SU-DHL-6 (cell line): Measurements from ENCODE around the gene GSTO2.

Experiments used
- H2AFZ ChIP-seq: fragments of 200-600 bp; sonication (generic); 2 replicates; pipeline ENCODE4 v1.6.1; 2014; ENCODE audit warnings: low read depth, mild to moderate bottlenecking, moderate library complexity, mixed read lengths, antibody characterized with exemption, low read length; ENCODE audit not compliant: severe bottlenecking
- H3F3A ChIP-seq: fragments of 200-600 bp; shearing (Covaris generic); 2 replicates; pipeline ENCODE4 v1.6.0; 2016; ENCODE audit warnings: antibody characterized with exemption, mild to moderate bottlenecking; ENCODE audit not compliant: insufficient read depth
- H3K27ac ChIP-seq: fragments of 200-600 bp; sonication (generic); 2 replicates; pipeline ENCODE4 v1.5.1; 2016; ENCODE audit warnings: low read depth, mild to moderate bottlenecking, low read length, moderate library complexity, mixed read lengths
- H3K27me3 ChIP-seq: fragments of 200-600 bp; sonication (generic), shearing (Covaris generic); 2 replicates; pipeline ENCODE4 v1.6.0; 2014; ENCODE audit warnings: mild to moderate bottlenecking, low read length
- H3K36me3 ChIP-seq: fragments of 200-600 bp; sonication (generic); 2 replicates; pipeline ENCODE4 v1.6.1; 2014; ENCODE audit warnings: mild to moderate bottlenecking, low read length, mixed read lengths
- H3K4me2 ChIP-seq: fragments of 300-600, 200-600 bp; shearing (Covaris generic), sonication (generic); 2 replicates; pipeline ENCODE4 v1.6.0; 2014; ENCODE audit warnings: low read length, low read depth, mild to moderate bottlenecking; ENCODE audit not compliant: poor library complexity, severe bottlenecking
- H3K4me3 ChIP-seq: fragments of 200-600 bp; sonication (generic); 2 replicates; pipeline ENCODE4 v1.5.1; 2014; ENCODE audit warnings: antibody characterized with exemption, low read length, mild to moderate bottlenecking, mixed read lengths; ENCODE audit not compliant: insufficient read depth, poor library complexity, severe bottlenecking
- H3K79me2 ChIP-seq: fragments of 200-600 bp; sonication (generic); 2 replicates; pipeline ENCODE4 v1.6.1; 2014; ENCODE audit warnings: mild to moderate bottlenecking, low read length, moderate library complexity; ENCODE audit not compliant: insufficient read depth
- H3K9ac ChIP-seq: fragments of 200-600 bp; sonication (generic); 2 replicates; pipeline ENCODE4 v1.7.0; 2014; ENCODE audit warnings: mild to moderate bottlenecking, low read length
- H3K9me2 ChIP-seq: fragments of 200-600 bp; sonication (generic); replicated peaks from 2 replicates; pipeline ENCODE4 v1.6.1; 2014; ENCODE audit warnings: low read length; ENCODE audit not compliant: insufficient read depth
- H3K9me3 ChIP-seq: fragments of 200-600 bp; sonication (generic); 2 replicates; pipeline ENCODE4 v1.6.1; 2014; ENCODE audit warnings: low read length, mixed read lengths; ENCODE audit not compliant: insufficient read depth
- H4K20me1 ChIP-seq: fragments of 200-600 bp; sonication (generic); 2 replicates; pipeline ENCODE4 v1.6.1; 2014; ENCODE audit warnings: low read depth, mild to moderate bottlenecking, antibody characterized with exemption, low read length, moderate library complexity, mixed read lengths
- CTCF ChIP-seq: fragments of 200-600 bp; sonication (generic); IDR thresholded peaks from one replicate; pipeline ENCODE4 v1.5.1; 2017; ENCODE audit warnings: antibody characterized with exemption, mild to moderate bottlenecking, low read length, moderate library complexity; ENCODE audit not compliant: insufficient read depth, poor library complexity, severe bottlenecking
- EZH2phosphoT487 ChIP-seq: fragments of 200-600 bp; sonication (generic), shearing (Covaris generic); conservative IDR thresholded peaks from 2 replicates; pipeline ENCODE4 v1.6.1; 2018; ENCODE audit warnings: mild to moderate bottlenecking, antibody characterized with exemption, low read length, moderate library complexity, mixed read lengths

GSTO2 gene

GRCh38 chr10:104259456-104259855, 9.5 kb upstream of the GSTO2 start:
- Histone ChIP-seq H3K9ac (no peak overlapping the region), H3K9me2 (no peaks in the 10 kb centered on the region), H4K20me1 (peaks cover 16% of the 10 kb centered on the region; the same call in 1 of the 2 replicates), H3K9me3 (no peaks in the 10 kb centered on the region), H3K79me2 (peaks cover 35% of the 10 kb centered on the region), H3K4me3 (no peak overlapping the region), H3K27me3 (no peaks in the 10 kb centered on the region), H3K4me2 (no peak overlapping the region), H3K36me3 (no peaks in the 10 kb centered on the region), H3K27ac (no peak overlapping the region), H2AFZ (no peak overlapping the region), H3F3A (no peaks in the 10 kb centered on the region)
- TF ChIP-seq EZH2phosphoT487 = no peak
- TF ChIP-seq CTCF = no peak

- Histone ChIP-seq H3K9me3 (no peaks in the 10 kb centered on the region), H3K9ac (no peak overlapping the region), H3K79me2 (peaks cover 43% of the 10 kb centered on the region), H3K9me2 (no peaks in the 10 kb centered on the region), H4K20me1 (peaks cover 16% of the 10 kb centered on the region; the same call in 1 of the 2 replicates), H3K27ac (no peak overlapping the region), H3K4me2 (no peak overlapping the region), H3K27me3 (no peaks in the 10 kb centered on the region), H2AFZ (no peak overlapping the region), H3K36me3 (no peaks in the 10 kb centered on the region), H3K4me3 (no peak overlapping the region), H3F3A (no peaks in the 10 kb centered on the region)
- TF ChIP-seq CTCF (no peak), EZH2phosphoT487 (no peak)
Measured at GRCh38 chr10:104259999-104260774, 8.8 kb upstream of the GSTO2 start.

- Histone ChIP-seq H3K4me2 (no peak overlapping the region), H3K36me3 (no peaks in the 10 kb centered on the region)
Measured at GRCh38 chr10:104260775-104261115, 8.2 kb upstream of the GSTO2 start.

More at GRCh38 chr10:104260775-104261115, 8.2 kb upstream of the GSTO2 start:
- no peaks in the 10 kb centered on the region for H3K9me3 ChIP-seq
- peaks cover 13% of the 10 kb centered on the region; the same call in 1 of the 2 replicates for H4K20me1 ChIP-seq
- no peak overlapping the region for H3K4me3 ChIP-seq
- H3K27ac ChIP-seq = no peak overlapping the region
- H3K27me3 ChIP-seq = no peaks in the 10 kb centered on the region
- peaks cover 48% of the 10 kb centered on the region for H3K79me2 ChIP-seq
- no peaks in the 10 kb centered on the region for H3K9me2 ChIP-seq
- H3K9ac ChIP-seq = no peak overlapping the region
- no peaks in the 10 kb centered on the region for H3F3A ChIP-seq
- no peak for TF ChIP-seq EZH2phosphoT487
- no peak for TF ChIP-seq CTCF
- H2AFZ ChIP-seq = no peak overlapping the region
